H9 (cell line): ENCODE results near the gene SYCE3. TPM values are rescaled to one million over a fixed set of nuclear protein-coding genes. Genes with fewer than 3 reads are reported as not detected.

ENCODE experiments used
- DNase-seq: peaks from one replicate; pipeline ENCODE4 v3.0.0-alpha.2; 2017
- H2AFZ ChIP-seq: one replicate; pipeline ENCODE4 v1.6.1; 2013; ENCODE audit warnings: mild to moderate bottlenecking, low read length, control low read depth, moderate library complexity
- H2AK5ac ChIP-seq: 2 replicates; pipeline ENCODE4 v1.6.1; 2013; ENCODE audit warnings: low read length, control low read depth, mixed read lengths; ENCODE audit not compliant: insufficient read length
- H2BK120ac ChIP-seq: one replicate; pipeline ENCODE4 v1.6.1; 2013; ENCODE audit warnings: low read depth, mild to moderate bottlenecking, low read length, control low read depth, inconsistent platforms; ENCODE audit not compliant: poor library complexity, severe bottlenecking
- H2BK12ac ChIP-seq: 2 replicates; pipeline ENCODE4 v1.6.1; 2013; ENCODE audit warnings: low read length, control low read depth, mixed read lengths, low read depth; ENCODE audit not compliant: insufficient read length
- H2BK15ac ChIP-seq: 2 replicates; pipeline ENCODE4 v1.6.1; 2013; ENCODE audit warnings: low read depth, low read length, control low read depth
- H2BK20ac ChIP-seq: one replicate; pipeline ENCODE4 v1.6.1; 2013; ENCODE audit warnings: low read depth, mild to moderate bottlenecking, low read length, control low read depth, inconsistent platforms; ENCODE audit not compliant: poor library complexity, severe bottlenecking
- H2BK5ac ChIP-seq: 2 replicates; pipeline ENCODE4 v1.6.1; 2013; ENCODE audit warnings: low read length, control low read depth, mixed read lengths; ENCODE audit not compliant: insufficient read length
- H3K14ac ChIP-seq: 2 replicates; pipeline ENCODE4 v1.6.1; 2013; ENCODE audit warnings: low read length, control low read depth; ENCODE audit not compliant: insufficient read depth
- H3K18ac ChIP-seq: 2 replicates; pipeline ENCODE4 v1.6.1; 2013; ENCODE audit warnings: low read depth, mild to moderate bottlenecking, mixed read lengths, low read length, control low read depth; ENCODE audit not compliant: insufficient read length
- H3K23ac ChIP-seq: 2 replicates; pipeline ENCODE4 v1.6.1; 2013; ENCODE audit warnings: low read length, control low read depth, mixed read lengths, low read depth; ENCODE audit not compliant: insufficient read length
- H3K23me2 ChIP-seq: 2 replicates; pipeline ENCODE4 v1.6.1; 2013; ENCODE audit warnings: low read depth, mild to moderate bottlenecking, mixed read lengths, low read length, control low read depth; ENCODE audit not compliant: insufficient read length, poor library complexity, severe bottlenecking
- H3K27ac ChIP-seq: 2 replicates; pipeline ENCODE4 v1.5.1; 2013; ENCODE audit warnings: low read length, control low read depth, mixed read lengths, low read depth; ENCODE audit not compliant: insufficient read length
- H3K27me3 ChIP-seq: 2 replicates; pipeline ENCODE4 v1.6.1; 2013; ENCODE audit warnings: low read length, control low read depth, inconsistent platforms; ENCODE audit not compliant: insufficient read depth
- H3K4ac ChIP-seq: 2 replicates; pipeline ENCODE4 v1.6.1; 2013; ENCODE audit warnings: low read depth, mild to moderate bottlenecking, control low read depth, inconsistent platforms, low read length, moderate library complexity
- H3K4me1 ChIP-seq: 2 replicates; pipeline ENCODE4 v1.6.1; 2013; ENCODE audit warnings: low read length, control low read depth, inconsistent platforms; ENCODE audit not compliant: insufficient read depth
- H3K4me2 ChIP-seq: 2 replicates; pipeline ENCODE4 v1.6.1; 2013; ENCODE audit warnings: low read length, control low read depth, mixed read lengths; ENCODE audit not compliant: insufficient read length, insufficient read depth
- H3K56ac ChIP-seq: 2 replicates; pipeline ENCODE4 v1.6.1; 2013; ENCODE audit warnings: low read depth, mild to moderate bottlenecking, mixed read lengths, low read length, control low read depth; ENCODE audit not compliant: insufficient read length
- H3K79me1 ChIP-seq: 2 replicates; pipeline ENCODE4 v1.6.1; 2013; ENCODE audit warnings: low read depth, mild to moderate bottlenecking, moderate library complexity, low read length, control low read depth, inconsistent platforms; ENCODE audit not compliant: insufficient read depth, poor library complexity, severe bottlenecking
- H3K79me2 ChIP-seq: 2 replicates; pipeline ENCODE4 v1.6.1; 2013; ENCODE audit warnings: low read length, control low read depth, inconsistent platforms; ENCODE audit not compliant: insufficient read depth
- H3K9ac ChIP-seq: 2 replicates; pipeline ENCODE4 v1.6.1; 2013; ENCODE audit warnings: low read length, control low read depth, mixed read lengths; ENCODE audit not compliant: insufficient read length; ENCODE audit errors: extremely low read depth
- H3K9me3 ChIP-seq: one replicate; pipeline ENCODE4 v1.6.1; 2013; ENCODE audit warnings: low read depth, low read length, inconsistent platforms; ENCODE audit not compliant: control insufficient read depth
- H3T11ph ChIP-seq: one replicate; pipeline ENCODE4 v1.6.1; 2013; ENCODE audit warnings: mild to moderate bottlenecking, low read length, control low read depth, inconsistent platforms
- H4K20me1 ChIP-seq: one replicate; pipeline ENCODE4 v1.6.1; 2013; ENCODE audit not compliant: control insufficient read depth, insufficient read length, insufficient read depth
- H4K5ac ChIP-seq: 2 replicates; pipeline ENCODE4 v1.6.1; 2013; ENCODE audit warnings: low read depth, mild to moderate bottlenecking, mixed read lengths, low read length, control low read depth; ENCODE audit not compliant: insufficient read length
- H4K8ac ChIP-seq: replicated peaks from 2 replicates; pipeline ENCODE4 v1.6.1; 2013; ENCODE audit warnings: low read length, control low read depth, mixed read lengths, low read depth; ENCODE audit not compliant: insufficient read length
- H4K91ac ChIP-seq: 2 replicates; pipeline ENCODE4 v1.6.1; 2013; ENCODE audit warnings: low read depth, mild to moderate bottlenecking, moderate library complexity, mixed read lengths, low read length, control low read depth; ENCODE audit not compliant: insufficient read length
- H3K27ac Mint-ChIP-seq, 3 experiments: 2 replicates in 2 of 3; 3 replicates in 1 of 3; pipeline ENCODE4 v1.8.0; 2020 to 2021; ENCODE audit warnings: mixed read lengths in 3 of 3, mild to moderate bottlenecking in 1 of 3, moderate library complexity in 1 of 3
- H3K27me3 Mint-ChIP-seq: 2 replicates; pipeline ENCODE4 v1.8.0; 2021; ENCODE audit warnings: low read depth, mild to moderate bottlenecking, moderate library complexity, mixed read lengths
- H3K36me3 Mint-ChIP-seq, 3 experiments: 2 replicates in 2 of 3; 3 replicates in 1 of 3; pipeline ENCODE4 v1.8.0; 2020 to 2021; ENCODE audit warnings: low read depth in 3 of 3, mixed read lengths in 3 of 3; ENCODE audit not compliant: insufficient read depth in 1 of 3
- H3K4me1 Mint-ChIP-seq, 2 experiments: 2 replicates each; pipeline ENCODE4 v1.8.0; 2020; ENCODE audit warnings: mixed read lengths in 2 of 2
- H3K4me3 Mint-ChIP-seq, 2 experiments: 2 replicates in 1 of 2; 3 replicates in 1 of 2; pipeline ENCODE4 v1.8.0; 2020 to 2021; ENCODE audit warnings: mild to moderate bottlenecking in 2 of 2, mixed read lengths in 2 of 2, moderate library complexity in 1 of 2
- H3K9me3 Mint-ChIP-seq, 2 experiments: 2 replicates in 1 of 2; 3 replicates in 1 of 2; pipeline ENCODE4 v1.8.0; 2020; ENCODE audit warnings: mild to moderate bottlenecking in 2 of 2, mixed read lengths in 2 of 2, moderate library complexity in 1 of 2
- WGBS: extraction: QIAGEN DNeasy Blood & Tissue Kit; methylation state at CpG from one replicate; pipeline ENCODE4 v1.1.7; 2013; ENCODE audit warnings: missing lambda C conversion rate, low lambda C conversion rate, mixed read lengths; ENCODE audit not compliant: insufficient read length; ENCODE audit errors: extremely low coverage; 5-methylcytosine and 5-hydroxymethylcytosine counted together
- total RNA-seq: library from RNA; stranded (reverse); gene quantifications from 2 replicates; pipeline ENCODE4 v1.2.1, GENCODE V29; 2021
- TF ChIP-seq, protein P1 (sequence below): fragments of 200-600 bp; sonication (generic); conservative IDR thresholded peaks from 3 replicates; pipeline ENCODE4 v1.8.0; 2021; ENCODE audit warnings: antibody characterized with exemption, mild to moderate bottlenecking

The SYCE3 gene
- total RNA-seq, 1 experiment from 2014 or later, result 0.85 TPM

DNA sequence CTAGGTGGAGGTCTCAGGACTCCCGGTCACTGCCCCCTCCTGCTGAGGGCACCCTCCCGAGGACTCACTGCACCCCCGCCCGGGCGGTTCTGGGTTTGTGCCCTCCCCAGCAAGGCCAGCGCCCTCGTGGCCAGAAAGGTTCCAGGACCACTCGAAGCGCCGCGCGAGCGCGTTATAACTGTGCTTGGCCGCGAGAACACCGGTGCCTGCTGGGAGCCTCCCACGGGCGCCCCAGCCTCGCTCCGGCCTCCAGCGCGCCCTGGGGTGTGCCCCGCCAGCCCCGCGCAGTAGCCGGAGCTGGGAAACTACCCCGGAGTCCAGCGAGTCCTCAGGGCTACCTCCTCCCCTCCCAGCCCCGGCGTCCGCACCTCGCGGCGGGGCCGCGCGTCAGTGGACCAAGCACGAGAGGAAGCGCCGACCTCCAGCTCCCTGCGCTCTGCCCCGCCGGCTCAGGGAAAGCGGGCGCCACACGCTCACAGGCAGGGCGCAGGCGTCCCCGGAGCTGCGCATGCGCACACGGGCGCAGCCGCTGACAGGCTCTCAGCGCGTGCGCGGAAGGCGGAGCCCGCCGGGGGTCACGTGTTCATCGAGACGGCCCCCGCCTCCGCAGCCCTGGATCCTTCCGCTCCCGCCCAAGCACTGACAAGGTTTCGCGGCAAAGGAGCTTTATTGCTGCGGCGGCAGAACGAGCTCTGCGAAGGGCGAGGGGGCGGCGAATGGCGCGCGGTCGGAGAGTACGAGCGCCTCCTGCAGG, 37.4 kb downstream of the SYCE3 start, which contains the start of gene SCO2:
TSS of gene SCO2 (minus strand) at position 495 of the 754 bp plus-strand sequence. CDS start 1,187 bp downstream, outside the sequence.
- Histone ChIP-seq H4K20me1 (no peaks in the 10 kb centered on the region), H3K4ac (no peak within 1 kb of the TSS), H3K27me3 (peaks cover 21% of the 10 kb centered on the region; the same call in 1 of the 2 replicates), H3K9me3 (no peaks in the 10 kb centered on the region), H3K14ac (peak within 1 kb of the TSS; percentile 18), H3K23ac (no peak within 1 kb of the TSS), H3K9ac (peak within 1 kb of the TSS; percentile 34), H3K4me2 (peak within 1 kb of the TSS; percentile 70), H2BK20ac (no peak within 1 kb of the TSS), H3K79me1 (no peaks in the 10 kb centered on the region), H2BK12ac (no peak within 1 kb of the TSS), H3K18ac (no peak within 1 kb of the TSS), H4K5ac (no peak within 1 kb of the TSS), H2AK5ac (no peak within 1 kb of the TSS), H2BK5ac (no peak within 1 kb of the TSS), H3K27ac (no peak within 1 kb of the TSS), H3K56ac (no peak within 1 kb of the TSS), H3T11ph (no peak within 1 kb of the TSS), H4K91ac (no peak within 1 kb of the TSS), H2BK120ac (no peak within 1 kb of the TSS), H3K4me1 (peaks cover 3% of the 10 kb centered on the region; the same call in 1 of the 2 replicates), H3K23me2 (peaks cover 4% of the 10 kb centered on the region), H4K8ac (no peak within 1 kb of the TSS), H2AFZ (no peak within 1 kb of the TSS), H2BK15ac (no peak within 1 kb of the TSS), H3K79me2 (no peaks in the 10 kb centered on the region)
- TF ChIP-seq, protein P1, sequence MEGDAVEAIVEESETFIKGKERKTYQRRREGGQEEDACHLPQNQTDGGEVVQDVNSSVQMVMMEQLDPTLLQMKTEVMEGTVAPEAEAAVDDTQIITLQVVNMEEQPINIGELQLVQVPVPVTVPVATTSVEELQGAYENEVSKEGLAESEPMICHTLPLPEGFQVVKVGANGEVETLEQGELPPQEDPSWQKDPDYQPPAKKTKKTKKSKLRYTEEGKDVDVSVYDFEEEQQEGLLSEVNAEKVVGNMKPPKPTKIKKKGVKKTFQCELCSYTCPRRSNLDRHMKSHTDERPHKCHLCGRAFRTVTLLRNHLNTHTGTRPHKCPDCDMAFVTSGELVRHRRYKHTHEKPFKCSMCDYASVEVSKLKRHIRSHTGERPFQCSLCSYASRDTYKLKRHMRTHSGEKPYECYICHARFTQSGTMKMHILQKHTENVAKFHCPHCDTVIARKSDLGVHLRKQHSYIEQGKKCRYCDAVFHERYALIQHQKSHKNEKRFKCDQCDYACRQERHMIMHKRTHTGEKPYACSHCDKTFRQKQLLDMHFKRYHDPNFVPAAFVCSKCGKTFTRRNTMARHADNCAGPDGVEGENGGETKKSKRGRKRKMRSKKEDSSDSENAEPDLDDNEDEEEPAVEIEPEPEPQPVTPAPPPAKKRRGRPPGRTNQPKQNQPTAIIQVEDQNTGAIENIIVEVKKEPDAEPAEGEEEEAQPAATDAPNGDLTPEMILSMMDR, result peak; percentile 61
- Mint-ChIP-seq H3K9me3 (no peaks in the 10 kb centered on the region; a peak in 1 of 5 replicates), H3K4me3 (peak within 1 kb of the TSS; percentile 82 to 88), H3K27ac (peak within 1 kb of the TSS in 2 of 3 experiments; percentile 49 to 80; a peak in 2 of 7 replicates), H3K27me3 (peaks cover 35% of the 10 kb centered on the region), H3K4me1 (peaks cover 11 to 15% of the 10 kb centered on the region in 2 experiments), H3K36me3 (peaks cover 2 to 28% (median 18%) of the 10 kb centered on the region in 3 experiments; a peak in 5 of 7 replicates)
- no CpG with 5 or more reads among the region's 84 CpGs for WGBS
- DNase-seq, result peak; percentile 94
